22Rv1 (cell line): ENCODE results near the gene CHST15.

Experiments
- ZFX ChIP-seq: fragments of 450-650 bp; IDR thresholded peaks from 2 replicates; pipeline ENCODE4 v1.6.1; 2017; ENCODE audit warnings: antibody characterized with exemption, borderline replicate concordance
- TF ChIP-seq, protein P1 (sequence below): fragments of 450-650 bp; IDR thresholded peaks from 2 replicates; pipeline ENCODE4 v1.5.1; 2017; ENCODE audit warnings: mild to moderate bottlenecking

DNA sequence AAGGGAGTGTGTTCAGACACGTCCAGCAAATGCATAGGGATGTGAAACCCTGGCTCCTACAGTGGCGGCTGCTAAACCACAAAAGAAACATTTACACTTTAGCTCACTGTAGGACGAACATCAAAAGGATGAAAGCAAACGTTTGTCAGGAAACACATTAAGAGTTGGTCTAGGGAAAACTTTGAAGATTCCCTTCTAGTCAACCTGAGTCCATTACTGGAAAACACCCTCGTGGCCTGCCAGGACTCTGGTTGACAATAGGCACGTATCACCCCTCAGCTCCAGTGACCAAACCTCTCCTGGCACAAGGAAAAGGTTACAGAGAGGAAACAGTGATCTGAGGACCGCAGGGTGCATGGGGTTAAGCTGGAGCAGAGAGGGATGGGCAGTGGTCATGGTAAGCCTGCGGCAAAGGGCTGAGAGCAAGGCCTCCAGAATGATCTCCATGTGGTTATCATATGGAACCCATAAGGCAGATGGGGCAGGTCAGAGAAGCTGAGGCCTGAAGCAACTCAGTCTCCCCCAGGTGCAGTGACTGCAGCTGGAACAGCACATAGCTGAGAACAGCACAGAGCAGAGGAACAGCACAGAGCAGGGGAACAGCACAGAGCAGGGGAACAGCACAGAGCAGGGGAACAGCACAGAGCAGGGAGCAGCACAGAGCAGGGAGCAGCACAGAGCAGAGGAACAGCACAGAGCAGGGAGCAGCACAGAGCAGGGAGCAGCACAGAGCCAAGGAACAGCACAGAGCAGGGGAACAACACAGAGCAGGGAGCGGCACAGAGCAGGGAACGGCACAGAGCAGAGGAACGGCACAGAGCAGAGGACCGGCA lies 49.9 kb downstream of the CHST15 start:
- TF ChIP-seq ZFX: no peak
- TF ChIP-seq, protein P1, sequence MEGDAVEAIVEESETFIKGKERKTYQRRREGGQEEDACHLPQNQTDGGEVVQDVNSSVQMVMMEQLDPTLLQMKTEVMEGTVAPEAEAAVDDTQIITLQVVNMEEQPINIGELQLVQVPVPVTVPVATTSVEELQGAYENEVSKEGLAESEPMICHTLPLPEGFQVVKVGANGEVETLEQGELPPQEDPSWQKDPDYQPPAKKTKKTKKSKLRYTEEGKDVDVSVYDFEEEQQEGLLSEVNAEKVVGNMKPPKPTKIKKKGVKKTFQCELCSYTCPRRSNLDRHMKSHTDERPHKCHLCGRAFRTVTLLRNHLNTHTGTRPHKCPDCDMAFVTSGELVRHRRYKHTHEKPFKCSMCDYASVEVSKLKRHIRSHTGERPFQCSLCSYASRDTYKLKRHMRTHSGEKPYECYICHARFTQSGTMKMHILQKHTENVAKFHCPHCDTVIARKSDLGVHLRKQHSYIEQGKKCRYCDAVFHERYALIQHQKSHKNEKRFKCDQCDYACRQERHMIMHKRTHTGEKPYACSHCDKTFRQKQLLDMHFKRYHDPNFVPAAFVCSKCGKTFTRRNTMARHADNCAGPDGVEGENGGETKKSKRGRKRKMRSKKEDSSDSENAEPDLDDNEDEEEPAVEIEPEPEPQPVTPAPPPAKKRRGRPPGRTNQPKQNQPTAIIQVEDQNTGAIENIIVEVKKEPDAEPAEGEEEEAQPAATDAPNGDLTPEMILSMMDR: no peak
